ENCODE data around the gene RASSF1. TPM values are rescaled to one million over a fixed set of nuclear protein-coding genes. Genes with fewer than 3 reads are reported as not detected.

RASSF1 gene
- total RNA-seq, 2 experiments from 2014 or later = 30.8 to 50.7 TPM

- no peak for ATAC-seq
- ChIA-PET POLR2A (interaction anchor here (1.0 kb wide), 1 partner anchor 23 kb away, joined by 3 read pairs; the partner anchor contains the start of genes HYAL3 and NAA80), CTCF (interaction anchor here (0.7 to 3.4 kb wide), 4 partner anchors 9 to 59 kb away, joined by 3 to 27 read pairs (median 6); partner anchors contain the start of gene IFRD2)
- intact Hi-C loops (cut with DNase I, micrococcal nuclease) = loop anchor here in 1 of 2 experiments (10.0 kb wide), 1 partner anchor 48 kb away; the partner anchor contains the start of gene LSMEM2
- no peaks in the 10 kb centered on the region for H3K27me3 Mint-ChIP-seq
- peak within 1 kb of the TSS; percentile 85 for H3K27ac Mint-ChIP-seq
- no peaks in the 10 kb centered on the region for H3K9me3 Mint-ChIP-seq (ENCODE audit: low read depth)
- H3K4me3 Mint-ChIP-seq = peak within 1 kb of the TSS; percentile 70
- no peak for DNase-seq
- no peaks in the 10 kb centered on the region for H3K36me3 Mint-ChIP-seq (ENCODE audit: low read depth)
- peaks cover 36% of the 10 kb centered on the region for H3K4me1 Mint-ChIP-seq
Measured at GRCh38 chr3:50322386-50323091, 18.1 kb downstream of the RASSF1 start, which contains the start of gene HYAL2. TSS of gene HYAL2 (minus strand) at chr3:50322745. CDS start at chr3:50320489, 2,256 bp downstream.

DNA sequence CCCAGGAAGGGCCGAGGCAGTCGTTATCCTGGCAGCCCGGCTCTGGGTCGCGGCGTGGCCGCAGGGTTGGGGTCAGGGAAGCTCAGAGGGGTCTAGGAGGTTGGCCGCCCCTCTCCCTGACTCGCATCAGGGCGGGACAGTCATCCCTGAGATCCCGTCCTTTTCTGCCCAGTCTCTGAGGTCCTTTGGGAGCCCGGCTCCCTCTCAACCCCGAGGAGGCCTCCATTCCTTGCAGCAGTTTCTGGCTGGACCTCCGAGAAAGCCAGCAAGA lies 18.6 kb downstream of the RASSF1 start:
- H3K27me3 Mint-ChIP-seq = no peaks in the 10 kb centered on the region
- DNase-seq = no peak
- no peaks in the 10 kb centered on the region for H3K9me3 Mint-ChIP-seq (ENCODE audit: low read depth)
- ChIA-PET CTCF (interaction anchor here (2.0 to 3.4 kb wide), 2 partner anchors 10 to 15 kb away, joined by 6 to 27 read pairs; no protein-coding TSS in a partner anchor), POLR2A (interaction anchor here (1.0 to 1.8 kb wide), 2 partner anchors 15 to 23 kb away, joined by 3 to 4 read pairs; partner anchors contain the start of genes HYAL3 and NAA80)
- no peaks in the 10 kb centered on the region for H3K36me3 Mint-ChIP-seq (ENCODE audit: low read depth)
- no peak overlapping the region for H3K27ac Mint-ChIP-seq
- H3K4me3 Mint-ChIP-seq = peak overlapping the region; percentile 70
- peaks cover 37% of the 10 kb centered on the region for H3K4me1 Mint-ChIP-seq
- intact Hi-C loops (cut with DNase I, micrococcal nuclease) = loop anchor here in 1 of 2 experiments (10.0 kb wide), 1 partner anchor 47 kb away; the partner anchor contains the start of gene LSMEM2
- no peak for ATAC-seq

GRCh38 chr3:50321336-50322114 lies 19.1 kb downstream of the RASSF1 start:
- ATAC-seq (peak; percentile 79), DNase-seq (peak; percentile 90)
- ChIA-PET CTCF (interaction anchor here (0.5 to 2.0 kb wide), 3 partner anchors 10 to 271 kb away, joined by 3 to 6 read pairs (median 3); no protein-coding TSS in a partner anchor), POLR2A (interaction anchor here (0.7 to 1.8 kb wide), 2 partner anchors 16 to 22 kb away, joined by 3 to 4 read pairs; no protein-coding TSS in a partner anchor)
- Mint-ChIP-seq H3K36me3 (ENCODE audit: low read depth) (no peaks in the 10 kb centered on the region), H3K9me3 (ENCODE audit: low read depth) (no peaks in the 10 kb centered on the region), H3K4me3 (peak overlapping the region; percentile 84), H3K4me1 (peaks cover 38% of the 10 kb centered on the region), H3K27ac (peak overlapping the region; percentile 85), H3K27me3 (no peaks in the 10 kb centered on the region)
- intact Hi-C loops (cut with DNase I, micrococcal nuclease) = loop anchor here (1.0 to 10.0 kb wide), 10 partner anchors 15 to 127 kb away; partner anchors contain the start of genes HYAL3 (in 2 of the 2), NAA80 (in 2 of the 2), IFRD2 (in 1 of the 2) and LSMEM2 (in 1 of the 2)

GRCh38 chr3:50320853-50321335 lies 19.7 kb downstream of the RASSF1 start:
- H3K27me3 Mint-ChIP-seq = no peaks in the 10 kb centered on the region
- peak; percentile 47 for ATAC-seq

GRCh38 chr3:50319894-50320625 lies 20.6 kb downstream of the RASSF1 start:
- Mint-ChIP-seq H3K36me3 (ENCODE audit: low read depth) (no peaks in the 10 kb centered on the region), H3K27ac (no peak overlapping the region), H3K27me3 (no peaks in the 10 kb centered on the region), H3K4me1 (peaks cover 40% of the 10 kb centered on the region), H3K9me3 (ENCODE audit: low read depth) (no peaks in the 10 kb centered on the region), H3K4me3 (peak overlapping the region; percentile 84)
- DNase-seq (no peak), ATAC-seq (no peak)
- POLR2A ChIA-PET = interaction anchor here (0.6 to 1.8 kb wide), 3 partner anchors 17 to 1328 kb away, joined by 3 to 4 read pairs (median 3); no protein-coding TSS in a partner anchor
- CTCF ChIA-PET = interaction anchor here (0.6 to 2.9 kb wide), 5 partner anchors 14 to 1245 kb away, joined by 3 to 11 read pairs (median 3); partner anchors contain the start of genes HYAL3 and NAA80
- intact Hi-C loops (cut with DNase I, micrococcal nuclease) = loop anchor here (2.0 to 10.0 kb wide), 3 partner anchors 17 to 125 kb away; partner anchors contain the start of gene LSMEM2 (in 1 of the 2)

More at GRCh38 chr3:50320853-50321335, 19.7 kb downstream of the RASSF1 start:
- no peaks in the 10 kb centered on the region for H3K36me3 Mint-ChIP-seq (ENCODE audit: low read depth)
- peak overlapping the region; percentile 80 for H3K27ac Mint-ChIP-seq
- no peaks in the 10 kb centered on the region for H3K9me3 Mint-ChIP-seq (ENCODE audit: low read depth)
- POLR2A ChIA-PET = interaction anchor here (0.7 to 1.8 kb wide), 2 partner anchors 16 to 21 kb away, joined by 3 to 4 read pairs; no protein-coding TSS in a partner anchor
- intact Hi-C loops (cut with DNase I, micrococcal nuclease) = loop anchor here (1.0 to 10.0 kb wide), 10 partner anchors 16 to 126 kb away; partner anchors contain the start of genes HYAL3 (in 2 of the 2), NAA80 (in 2 of the 2), IFRD2 (in 1 of the 2) and LSMEM2 (in 1 of the 2)
- H3K4me1 Mint-ChIP-seq = peaks cover 37% of the 10 kb centered on the region
- peak; percentile 75 for DNase-seq
- CTCF ChIA-PET = interaction anchor here (0.5 to 2.9 kb wide), 6 partner anchors 11 to 272 kb away, joined by 3 to 11 read pairs (median 3); partner anchors contain the start of genes HYAL3 and NAA80
- H3K4me3 Mint-ChIP-seq = peak overlapping the region; percentile 84

GRCh38 chr3:50319181-50319893 lies 21.3 kb downstream of the RASSF1 start:
- CTCF ChIA-PET = interaction anchor here (0.7 to 2.9 kb wide), 4 partner anchors 8 to 1365 kb away, joined by 3 to 11 read pairs (median 4); partner anchors contain the start of genes HYAL3, NAA80 and TUSC2
- H3K9me3 Mint-ChIP-seq (ENCODE audit: low read depth) = no peaks in the 10 kb centered on the region
- intact Hi-C loops (cut with DNase I, micrococcal nuclease) = no loop called here
- ATAC-seq (no peak), DNase-seq (no peak)
- H3K4me1 Mint-ChIP-seq = peaks cover 40% of the 10 kb centered on the region
- POLR2A ChIA-PET = interaction anchor here (0.6 kb wide), 1 partner anchor 19 kb away, joined by 3 read pairs; no protein-coding TSS in a partner anchor
- H3K36me3 Mint-ChIP-seq (ENCODE audit: low read depth) = no peaks in the 10 kb centered on the region
- no peaks in the 10 kb centered on the region for H3K27me3 Mint-ChIP-seq
- no peak overlapping the region for H3K27ac Mint-ChIP-seq
- no peak overlapping the region for H3K4me3 Mint-ChIP-seq

- POLR2A ChIA-PET = interaction anchor here (0.6 kb wide), 1 partner anchor 19 kb away, joined by 3 read pairs; no protein-coding TSS in a partner anchor
- CTCF ChIA-PET = interaction anchor here (0.5 to 2.9 kb wide), 4 partner anchors 9 to 1622 kb away, joined by 3 to 11 read pairs (median 4); partner anchors contain the start of genes HYAL3, NAA80 and TUSC2
- no peak overlapping the region for H3K4me3 Mint-ChIP-seq
Measured at GRCh38 chr3:50318615-50319014, 22.0 kb downstream of the RASSF1 start.

DNA sequence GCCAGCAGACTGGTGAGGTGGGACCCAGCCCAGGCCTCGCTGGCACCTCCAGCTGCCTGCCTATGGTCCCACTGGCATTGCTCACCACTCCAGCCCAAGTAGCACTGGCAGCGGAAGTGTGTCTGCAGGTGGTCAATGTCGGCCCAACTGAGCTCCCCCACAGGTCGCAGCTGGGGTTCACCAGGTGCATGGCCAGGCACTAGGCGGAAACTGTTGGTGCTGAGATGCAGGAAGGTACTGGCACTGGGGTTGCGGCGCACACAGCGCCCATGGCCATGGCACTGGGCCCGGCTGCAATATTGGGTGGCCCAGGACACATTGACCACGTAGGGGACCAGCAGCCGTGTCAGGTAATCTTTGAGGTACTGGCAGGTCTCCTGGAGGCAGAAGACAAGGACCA lies 22.5 kb downstream of the RASSF1 start:
- no peak overlapping the region for H3K4me3 Mint-ChIP-seq
- CTCF ChIA-PET = interaction anchor here (0.5 to 2.9 kb wide), 4 partner anchors 10 to 1623 kb away, joined by 3 to 11 read pairs (median 4); partner anchors contain the start of genes HYAL3, NAA80 and TUSC2
- H3K27ac Mint-ChIP-seq = no peak overlapping the region
- no peaks in the 10 kb centered on the region for H3K36me3 Mint-ChIP-seq (ENCODE audit: low read depth)
- intact Hi-C loops (cut with DNase I, micrococcal nuclease) = no loop called here
- H3K9me3 Mint-ChIP-seq (ENCODE audit: low read depth) = no peaks in the 10 kb centered on the region
- no peaks in the 10 kb centered on the region for H3K27me3 Mint-ChIP-seq
- peaks cover 40% of the 10 kb centered on the region for H3K4me1 Mint-ChIP-seq
- POLR2A ChIA-PET = no interaction called here
- DNase-seq = no peak
- ATAC-seq = no peak

More at GRCh38 chr3:50318615-50319014, 22.0 kb downstream of the RASSF1 start:
- no peak overlapping the region for H3K27ac Mint-ChIP-seq
- H3K27me3 Mint-ChIP-seq = no peaks in the 10 kb centered on the region
- no peaks in the 10 kb centered on the region for H3K36me3 Mint-ChIP-seq (ENCODE audit: low read depth)
- no peak for DNase-seq
- no peaks in the 10 kb centered on the region for H3K9me3 Mint-ChIP-seq (ENCODE audit: low read depth)
- peaks cover 40% of the 10 kb centered on the region for H3K4me1 Mint-ChIP-seq
- intact Hi-C loops (cut with DNase I, micrococcal nuclease) = no loop called here
- ATAC-seq = no peak

- DNase-seq (no peak), ATAC-seq (no peak)
- ChIA-PET POLR2A (no interaction called here), CTCF (interaction anchor here (0.5 to 1.5 kb wide), 3 partner anchors 11 to 363 kb away, joined by 3 to 4 read pairs (median 3); no protein-coding TSS in a partner anchor)
- intact Hi-C loops (cut with DNase I, micrococcal nuclease) = no loop called here
- Mint-ChIP-seq H3K36me3 (ENCODE audit: low read depth) (no peaks in the 10 kb centered on the region), H3K27ac (peak overlapping the region; percentile 38), H3K27me3 (no peaks in the 10 kb centered on the region), H3K4me1 (peaks cover 37% of the 10 kb centered on the region), H3K4me3 (no peak overlapping the region), H3K9me3 (ENCODE audit: low read depth) (no peaks in the 10 kb centered on the region)
Measured at GRCh38 chr3:50317300-50317699, 23.3 kb downstream of the RASSF1 start.
